ENCODE data around the gene ACOT11.
"Not testable (repeated sequence)": the region's sequence is repeated elsewhere in the genome, so short reads cannot be mapped to it uniquely, and the experiment has no call there.

ACOT11 gene

DNA sequence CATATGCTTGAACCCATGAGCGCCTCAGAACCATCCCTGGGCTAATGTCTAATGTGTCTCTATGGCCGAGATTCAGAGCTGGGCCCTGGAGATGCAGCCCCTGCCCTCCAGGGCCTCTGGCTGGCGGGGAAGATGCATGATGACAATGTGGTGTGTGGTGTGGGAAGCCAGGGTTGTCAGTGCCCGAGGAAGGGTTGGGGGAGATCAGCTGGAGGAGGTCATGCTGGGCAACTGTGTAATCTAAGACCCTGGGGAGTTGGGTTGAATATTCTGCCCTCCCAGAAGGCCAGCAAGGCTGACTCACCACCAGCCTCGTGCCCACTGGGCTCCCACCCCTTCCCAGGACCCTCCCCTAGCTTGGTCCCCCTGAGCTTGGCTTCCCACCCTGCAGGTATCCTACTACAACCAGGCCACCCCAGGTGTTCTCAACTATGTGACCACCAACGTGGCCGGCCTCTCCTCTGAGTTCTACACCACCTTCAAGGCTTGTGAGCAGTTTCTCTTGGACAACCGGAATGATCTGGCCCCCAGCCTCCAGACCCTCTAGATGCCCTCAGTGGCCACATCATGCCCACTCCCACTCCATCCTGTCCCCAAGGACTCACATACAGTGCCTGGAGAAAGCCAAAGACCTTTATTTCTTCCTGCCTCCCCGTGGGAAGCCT is 60.7 kb downstream of the ACOT11 start:
- DNase-seq (ENCODE audit: low read depth, low spot score) = no peak

DNA sequence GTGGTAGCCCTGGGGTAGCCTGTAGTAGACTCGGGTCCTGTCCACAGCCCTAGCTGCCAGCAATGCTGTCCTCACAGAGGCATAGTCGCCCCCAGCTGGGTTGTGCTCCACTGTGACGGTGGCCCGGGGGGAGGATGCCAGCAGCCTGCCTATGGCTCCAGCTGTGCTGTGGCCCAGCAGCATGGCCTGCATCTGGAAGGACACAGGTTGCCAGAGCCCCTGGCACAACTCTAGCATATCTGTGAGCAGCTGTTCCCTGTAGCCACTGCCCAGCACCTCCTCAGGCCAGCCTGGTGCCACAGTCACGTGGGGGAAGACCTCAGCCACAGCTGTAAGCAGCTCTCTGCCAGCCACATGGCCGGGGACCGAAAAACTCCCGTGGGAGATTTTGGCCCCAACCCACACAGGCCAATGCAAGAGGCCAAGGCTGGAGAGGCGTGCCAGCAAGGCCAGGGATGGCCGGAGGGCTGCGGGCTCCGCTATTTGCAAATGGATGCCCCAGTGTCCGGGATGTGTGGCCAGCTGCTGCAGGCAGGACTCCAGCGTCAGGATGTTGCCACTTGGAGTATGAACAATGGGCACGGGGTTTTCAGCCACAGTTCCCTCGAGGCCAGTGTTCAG is 61.4 kb downstream of the ACOT11 start:
- DNase-seq (ENCODE audit: low read depth, low spot score) = no peak

DNA sequence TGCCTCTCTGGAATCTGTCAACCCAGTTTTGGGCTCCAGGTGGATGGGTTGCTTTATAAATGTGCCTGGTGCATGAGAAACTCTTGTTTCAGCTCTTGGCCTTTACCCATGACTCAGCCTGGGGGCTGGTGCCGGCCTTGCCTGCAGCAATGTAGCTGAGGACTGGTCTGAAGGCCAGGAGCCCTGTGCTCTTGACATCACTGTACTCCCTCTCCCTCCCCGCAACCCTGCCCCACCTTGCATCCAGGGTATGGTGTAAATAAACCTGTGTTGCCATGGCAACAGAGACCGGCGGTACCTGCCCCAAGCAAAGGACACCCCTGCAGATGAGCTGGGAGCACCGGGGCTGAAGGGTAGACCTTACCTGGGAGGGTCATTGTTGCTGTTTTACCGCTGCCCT is 62.0 kb downstream of the ACOT11 start:
- peak; percentile 61 for DNase-seq (ENCODE audit: low read depth, low spot score)

DNA sequence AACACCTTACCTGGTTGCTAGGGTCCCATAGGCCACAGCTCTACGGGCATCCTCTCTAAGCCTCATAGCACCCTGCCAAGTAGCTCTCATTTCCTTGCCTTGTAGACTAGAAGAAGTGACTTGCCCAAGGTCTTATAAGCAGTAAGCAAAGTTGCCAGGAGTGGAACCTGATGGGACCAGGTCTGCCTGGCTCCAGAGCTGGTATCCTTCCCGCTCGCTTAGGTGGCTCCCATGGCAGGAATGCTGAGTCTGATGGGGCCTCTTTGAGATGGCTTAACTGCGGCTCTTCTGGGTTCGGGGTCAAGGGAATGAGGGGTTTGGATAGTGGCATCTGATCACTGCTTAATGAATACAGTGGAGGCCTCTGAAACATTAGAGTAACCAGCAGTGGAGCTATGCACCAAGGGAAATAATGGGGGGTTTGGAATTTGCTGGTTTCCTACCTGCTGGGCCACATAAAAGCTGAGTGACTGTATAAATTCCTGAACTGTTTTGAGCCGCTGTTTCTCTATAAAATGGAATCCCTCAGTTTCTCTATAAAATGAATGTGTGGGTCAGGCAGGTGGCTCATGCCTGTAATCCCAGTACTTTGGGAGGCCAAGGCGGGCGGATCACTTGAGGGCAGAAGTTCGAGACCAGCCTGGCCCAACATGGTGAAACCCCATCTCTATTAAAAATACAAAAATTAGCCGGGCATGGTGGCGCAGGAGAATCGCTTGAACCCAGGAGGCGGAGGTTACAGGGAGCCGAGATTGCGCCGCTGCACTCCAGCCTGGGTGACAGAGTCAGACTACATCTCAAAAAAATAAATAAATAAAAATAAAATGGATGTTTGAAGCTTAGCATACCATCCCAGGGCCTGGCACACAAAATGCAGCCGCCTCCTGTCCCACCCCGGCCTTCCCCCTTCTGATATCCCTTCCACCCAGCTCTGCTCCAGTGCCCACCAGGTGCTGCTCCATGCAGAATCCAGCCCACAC is 62.9 kb downstream of the ACOT11 start:
- DNase-seq (ENCODE audit: low read depth, low spot score) = no peak

DNA sequence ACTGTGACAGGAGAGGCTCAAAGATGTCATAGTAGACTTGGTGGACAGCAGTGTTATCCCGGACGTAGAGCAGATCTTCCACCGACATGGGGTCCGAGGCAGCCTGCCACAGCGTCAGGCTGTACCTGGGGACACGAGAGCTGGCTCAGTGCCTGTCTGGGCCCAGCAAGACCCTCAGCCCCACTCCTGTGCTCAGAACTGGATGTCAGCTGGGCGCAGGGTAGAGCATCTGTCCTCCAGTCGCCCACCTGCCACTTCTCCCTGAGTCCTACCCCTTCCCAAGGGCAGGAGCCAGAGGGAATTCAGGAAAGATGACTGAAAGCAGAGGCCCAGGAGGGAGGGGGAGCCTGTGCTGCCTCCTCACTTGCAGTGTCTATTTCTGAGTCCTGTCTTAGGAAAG is 63.6 kb downstream of the ACOT11 start:
- no peak for DNase-seq (ENCODE audit: low read depth, low spot score)

DNA sequence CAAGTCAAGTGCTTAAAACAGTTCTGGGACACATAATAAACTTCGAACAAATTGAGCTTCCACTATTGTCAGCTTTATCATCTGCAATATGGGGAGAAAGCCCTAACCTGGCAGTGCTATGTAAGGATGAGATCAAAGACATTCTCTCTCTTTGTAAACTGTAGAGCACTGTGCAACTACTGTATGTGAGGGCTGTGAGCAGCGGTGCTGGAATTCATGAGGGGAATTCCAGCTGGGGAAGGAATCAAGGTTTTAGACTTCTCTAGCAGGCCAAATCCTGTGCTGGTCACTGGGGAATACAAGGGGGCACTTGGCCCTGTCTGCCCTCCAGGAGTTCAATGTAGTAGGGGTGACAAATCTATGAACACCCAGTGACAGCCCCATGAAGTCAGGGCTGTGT is 66.0 kb downstream of the ACOT11 start:
- no peak for DNase-seq (ENCODE audit: low read depth, low spot score)

DNA sequence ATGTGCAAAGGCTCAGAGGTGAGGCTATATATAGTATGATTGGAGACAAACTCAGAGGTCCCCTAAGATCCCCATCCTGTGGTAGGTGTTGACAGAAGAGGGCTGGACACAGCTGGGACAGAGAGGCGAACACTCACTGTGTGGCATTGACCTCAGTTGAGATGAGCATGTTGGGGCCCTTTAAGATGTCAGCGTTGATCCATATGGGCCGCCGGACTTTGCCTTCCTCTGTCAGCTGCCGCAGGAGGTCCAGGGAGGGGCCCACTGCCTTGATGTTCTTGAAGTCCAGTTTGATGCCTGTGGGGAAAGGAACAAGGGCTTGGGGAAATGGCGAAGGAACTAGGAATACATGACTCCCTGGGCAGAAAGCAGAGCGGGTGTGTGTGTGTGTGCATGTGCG is 66.5 kb downstream of the ACOT11 start:
- DNase-seq (ENCODE audit: low read depth, low spot score) = no peak

DNA sequence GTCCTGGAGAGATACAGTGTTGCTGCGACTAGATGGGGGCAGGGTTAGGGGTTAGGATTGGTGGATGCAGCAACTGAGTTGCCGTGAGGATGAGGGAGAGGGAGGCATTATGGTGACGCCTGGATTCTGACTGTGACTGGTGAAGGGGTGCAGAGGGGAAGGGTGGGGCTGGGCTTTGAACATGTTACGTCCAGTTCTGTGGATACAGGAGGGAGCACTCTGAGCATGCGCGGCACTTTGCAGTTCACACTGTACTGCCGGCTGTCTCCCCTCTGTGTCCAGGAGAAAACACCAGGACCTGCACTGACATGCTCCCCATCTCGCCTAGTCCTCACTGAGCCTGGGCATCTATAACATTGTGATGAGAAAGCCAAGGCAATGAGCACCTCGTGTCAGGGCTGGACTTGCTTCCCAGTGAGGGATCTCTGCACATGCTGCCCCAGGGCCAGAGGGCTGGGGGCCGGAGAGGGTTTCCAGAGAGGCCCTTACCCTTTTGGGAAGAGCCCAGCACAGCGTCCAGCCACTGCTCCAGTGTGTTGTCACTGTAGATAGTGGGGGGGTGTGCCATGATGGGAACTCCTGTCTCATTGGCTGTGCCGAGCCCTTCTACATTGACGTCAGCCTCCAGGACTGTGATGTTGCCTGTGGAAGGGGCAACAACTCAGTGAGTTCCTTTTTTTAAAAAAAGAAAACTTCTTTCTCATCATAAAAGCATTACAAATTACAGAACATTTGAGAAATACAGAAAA is 67.7 kb downstream of the ACOT11 start:
- no peak for DNase-seq (ENCODE audit: low read depth, low spot score)

DNA sequence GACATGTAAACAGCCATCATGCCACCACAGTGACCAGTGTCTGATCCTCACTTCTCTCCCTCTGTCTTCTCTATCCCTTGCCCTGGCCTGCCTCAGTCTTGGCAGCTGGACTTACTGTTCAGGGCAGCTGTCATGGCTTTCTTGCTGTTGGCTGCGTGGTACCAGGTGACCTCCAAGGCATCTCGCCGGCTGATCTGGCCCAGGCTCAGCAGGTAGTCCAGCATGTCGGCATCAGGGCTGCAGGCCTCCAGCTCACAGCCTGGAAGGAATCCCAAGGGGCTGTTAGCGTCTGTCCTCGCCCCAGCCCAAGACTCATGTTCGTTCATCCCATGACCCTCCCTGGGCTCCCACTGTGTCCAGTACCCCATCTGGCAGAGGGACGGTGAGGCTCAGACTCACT is 71.7 kb downstream of the ACOT11 start:
- DNase-seq (ENCODE audit: low read depth, low spot score) = peak; percentile 47

DNA sequence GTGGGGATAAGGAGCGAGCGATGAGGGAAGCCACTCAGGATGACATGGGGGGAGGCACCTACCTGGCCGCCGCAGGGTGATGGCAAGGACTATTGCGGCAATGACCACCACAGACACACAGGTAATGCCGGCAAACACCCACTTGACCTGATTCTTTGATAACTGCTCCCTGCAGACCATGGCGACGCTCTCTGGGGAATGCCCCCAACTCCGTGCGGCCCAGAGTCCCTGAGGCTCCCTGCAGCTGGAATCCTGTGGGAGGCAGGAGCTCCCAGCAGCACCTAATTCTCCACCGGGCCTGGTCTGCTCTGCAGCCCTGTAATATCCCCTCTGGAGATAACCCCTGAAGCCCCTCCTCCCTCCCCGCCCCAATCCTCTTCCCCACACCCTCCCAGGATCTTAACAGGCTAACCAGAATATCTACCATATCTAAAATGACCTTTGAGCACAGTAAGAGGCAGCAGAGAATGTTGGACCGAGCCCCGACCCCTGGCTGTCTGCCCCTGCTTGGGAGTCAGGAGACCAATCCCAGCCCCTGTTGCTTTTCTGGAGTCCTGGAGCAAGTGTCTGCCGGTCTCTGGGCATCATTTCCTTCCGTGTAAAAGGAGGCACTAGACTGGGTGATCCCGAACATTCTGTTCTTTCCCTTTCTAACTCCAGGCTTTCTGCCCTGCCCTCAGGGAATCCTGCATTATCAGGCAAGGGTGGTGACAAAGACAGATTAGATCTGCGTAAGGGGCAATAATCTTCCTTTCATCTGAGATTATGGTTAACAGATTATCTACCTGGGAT is 75.4 kb downstream of the ACOT11 start, which contains the start of gene FAM151A:
TSS of gene FAM151A (minus strand) at position 310 of the 792 bp plus-strand sequence. CDS start at position 180, 130 bp downstream.
- no peak for DNase-seq (ENCODE audit: low read depth, low spot score)

DNA sequence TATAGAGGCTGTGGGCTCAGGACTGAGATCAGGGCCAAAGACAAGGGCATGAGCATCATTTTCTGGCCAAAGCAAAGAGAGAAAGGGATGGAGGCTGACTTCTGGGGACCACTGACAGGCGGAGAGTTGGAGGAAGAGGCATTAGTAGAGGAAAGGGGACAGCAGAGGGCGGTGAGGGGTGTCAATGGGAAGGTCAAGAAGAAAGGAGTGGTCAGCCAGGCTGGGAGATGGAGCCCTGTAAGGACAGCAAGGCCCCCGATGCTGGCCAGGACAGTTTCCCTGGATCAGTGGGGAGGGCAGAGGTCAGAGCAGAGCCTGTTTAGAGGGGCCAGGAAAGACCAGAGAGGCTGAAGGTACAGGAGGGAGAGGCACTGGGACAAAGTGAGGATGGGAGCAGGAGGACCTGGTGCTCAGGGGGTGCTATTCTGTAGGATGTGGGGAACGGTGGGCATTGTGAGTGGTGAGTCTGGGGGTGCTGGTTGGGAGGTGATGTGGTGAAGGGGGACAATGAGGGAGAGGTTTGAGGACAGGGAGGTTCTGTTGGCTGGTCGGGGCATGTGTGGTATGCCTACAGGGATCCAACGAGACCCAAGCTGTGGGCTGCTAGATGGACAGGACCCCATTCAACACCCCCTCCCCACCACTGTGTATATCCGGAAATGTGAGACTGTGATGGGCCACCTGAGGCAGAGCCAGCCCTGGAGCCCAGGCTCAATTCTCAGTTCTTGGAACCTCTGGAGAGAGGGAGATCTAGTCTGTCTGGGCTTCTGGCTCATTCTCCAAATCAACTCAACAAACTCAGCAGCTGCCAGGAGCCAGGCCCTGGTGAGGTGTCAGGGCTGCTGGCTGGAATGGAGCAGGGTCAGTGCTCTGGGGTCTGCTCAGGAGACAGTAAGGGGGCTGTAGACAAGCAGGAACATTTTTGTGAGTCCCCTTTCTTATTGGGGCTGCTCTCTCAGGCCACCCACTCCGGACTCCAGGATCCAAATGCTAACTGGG is 76.7 kb downstream of the ACOT11 start:
- no peak for DNase-seq (ENCODE audit: low read depth, low spot score)

DNA sequence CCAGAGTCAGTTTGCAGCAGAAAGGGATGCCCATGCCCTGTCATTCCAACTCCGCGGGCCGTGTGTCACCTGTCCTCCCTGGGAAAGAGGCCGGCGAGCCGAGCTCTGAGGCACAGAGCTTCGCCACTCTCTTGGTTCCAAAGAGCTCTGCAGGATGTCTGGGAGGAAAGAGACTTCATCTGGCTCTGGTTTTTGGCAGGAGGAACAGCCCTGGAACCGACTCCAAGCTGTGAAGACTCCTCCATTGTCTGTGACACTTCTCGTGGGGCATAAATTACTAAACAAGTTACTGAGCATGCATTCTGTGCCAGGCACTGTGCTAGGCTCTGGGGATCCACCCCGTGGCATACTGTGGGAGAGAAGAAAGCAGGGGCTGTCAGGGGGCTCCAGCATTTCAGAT is 79.2 kb downstream of the ACOT11 start:
- no peak for DNase-seq (ENCODE audit: low read depth, low spot score)

DNA sequence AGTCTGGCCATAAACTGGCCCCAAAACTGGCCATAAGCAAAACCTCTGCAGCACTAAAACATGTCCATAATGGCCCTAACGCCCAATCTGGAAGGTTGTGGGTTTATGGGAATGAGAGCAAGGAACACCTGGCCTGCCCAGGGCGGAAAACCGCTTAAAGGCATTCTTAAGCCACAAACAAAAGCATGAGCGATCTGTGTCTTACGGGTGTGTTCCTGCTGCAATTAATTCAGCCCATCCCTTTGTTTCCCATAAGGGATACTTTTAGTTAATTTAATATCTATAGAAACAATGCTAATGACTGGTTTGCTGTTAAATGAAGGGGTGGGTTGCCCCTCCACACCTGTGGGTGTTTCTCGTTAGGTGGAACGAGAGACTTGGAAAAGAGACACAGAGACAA is 87.8 kb downstream of the ACOT11 start:
- not testable (repeated sequence) for DNase-seq (ENCODE audit: low read depth, low spot score)

DNA sequence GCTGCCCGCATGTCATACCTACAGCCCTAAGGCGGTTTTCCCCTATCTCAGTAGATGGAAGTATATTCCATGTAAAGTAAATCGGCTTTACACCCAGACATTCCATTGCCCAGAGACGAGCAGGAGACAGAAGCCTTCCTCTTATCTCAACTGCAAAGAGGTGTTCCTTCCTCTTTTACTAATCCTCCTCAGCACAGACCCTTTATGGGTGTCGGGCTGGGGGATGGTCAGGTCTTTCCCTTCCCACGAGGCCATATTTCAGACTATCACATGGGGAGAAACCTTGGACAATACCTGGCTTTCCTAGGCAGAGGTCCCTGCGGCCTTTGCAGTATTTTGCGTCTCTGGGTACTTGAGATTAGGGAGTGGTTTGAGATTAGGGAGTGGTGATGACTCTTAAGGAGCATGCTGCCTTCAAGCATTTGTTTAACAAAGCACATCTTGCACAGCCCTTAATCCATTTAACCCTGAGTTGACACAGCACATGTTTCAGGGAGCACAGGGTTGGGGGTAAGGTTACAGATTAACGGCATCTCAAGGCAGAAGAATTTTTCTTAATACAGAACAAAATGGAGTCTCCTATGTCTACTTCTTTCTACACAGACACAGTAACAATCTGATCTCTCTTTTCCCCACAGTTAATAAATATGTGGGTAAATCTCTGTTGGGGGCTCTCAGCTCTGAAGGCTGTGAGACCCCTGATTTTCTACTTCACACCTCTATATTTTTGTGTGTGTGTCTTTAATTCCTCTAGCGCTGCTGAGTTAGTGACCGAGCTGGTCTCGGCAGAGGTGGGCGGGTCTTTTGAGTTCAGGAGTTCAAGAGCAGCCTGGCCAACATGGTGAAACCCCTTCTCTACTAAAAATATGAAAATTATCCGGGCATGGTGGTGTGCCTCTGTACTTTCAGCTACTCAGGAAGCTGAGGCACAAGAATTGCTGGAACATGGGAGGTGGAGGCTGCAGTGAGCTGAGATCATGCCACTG is 88.7 kb downstream of the ACOT11 start:
- not testable (repeated sequence) for DNase-seq (ENCODE audit: low read depth, low spot score)

DNA sequence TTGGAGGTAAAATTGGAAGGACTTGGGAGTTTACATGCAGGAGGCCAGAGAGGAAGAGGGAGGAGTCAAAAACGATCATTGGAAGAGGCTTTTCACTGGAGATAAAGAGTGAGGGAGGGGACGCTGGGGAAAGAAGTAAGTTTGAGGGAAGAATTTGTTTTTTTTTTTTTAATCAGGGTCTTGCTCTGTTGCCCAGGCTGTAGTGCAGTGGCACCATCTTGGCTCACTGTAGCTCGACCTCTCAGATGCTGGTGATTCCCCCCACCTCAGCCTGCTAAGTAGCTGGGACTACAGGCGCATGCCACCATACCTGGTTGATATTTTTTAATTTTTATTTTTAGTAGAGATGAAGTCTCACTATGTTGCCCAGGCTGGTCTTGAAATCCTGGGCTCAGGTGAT is 92.3 kb downstream of the ACOT11 start:
- no peak for DNase-seq (ENCODE audit: low read depth, low spot score)

DNA sequence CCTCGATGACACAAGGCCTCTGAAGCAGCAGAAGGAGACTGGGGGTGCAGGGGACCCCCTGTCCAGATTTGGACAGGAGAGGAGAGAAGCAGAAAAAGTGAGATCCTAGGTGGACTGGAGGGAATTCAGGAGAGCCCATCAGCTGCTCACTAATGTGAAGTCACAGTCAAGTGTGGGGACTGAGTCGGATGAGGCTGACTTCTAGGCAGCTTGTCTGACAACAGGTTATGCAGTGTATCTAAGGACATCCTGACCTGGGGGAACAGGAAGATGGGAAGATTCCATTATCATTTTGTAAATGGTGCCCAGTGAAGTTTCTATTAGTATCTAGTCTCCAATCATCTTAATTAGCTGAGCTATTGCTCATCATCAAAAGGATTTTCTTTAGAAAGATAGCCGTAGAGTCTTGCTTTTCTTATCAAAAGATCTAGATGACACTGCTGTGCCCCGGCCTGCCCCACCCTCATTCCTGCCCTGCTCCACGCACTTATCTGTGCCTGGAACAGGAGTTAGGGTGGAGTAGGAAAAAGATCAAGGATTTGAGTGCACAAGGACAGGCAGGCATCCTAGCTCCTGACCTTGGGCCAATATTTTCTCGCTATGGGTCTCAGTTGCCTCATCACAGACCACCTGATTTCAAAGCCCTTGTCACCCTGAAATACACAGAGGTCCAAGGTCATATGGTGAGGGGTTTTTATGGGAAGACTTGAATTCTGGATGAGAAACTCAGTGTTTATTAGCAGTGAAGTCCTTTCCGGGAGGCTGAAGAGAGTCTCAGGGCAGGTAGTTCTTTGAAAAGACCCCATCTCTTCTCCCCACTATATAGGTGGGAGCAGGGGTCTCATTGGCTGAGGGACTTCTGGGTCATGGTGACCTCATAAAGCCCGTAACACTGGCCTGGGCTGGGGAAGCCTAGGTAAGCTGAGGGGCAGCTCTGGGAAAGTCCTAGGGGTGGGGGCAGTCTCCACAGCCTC is 93.1 kb downstream of the ACOT11 start, which contains the start of gene MROH7:
TSS of gene MROH7 (plus strand) at position 924 of the 974 bp plus-strand sequence. CDS start 11,141 bp downstream, outside the sequence.
- no peak for DNase-seq (ENCODE audit: low read depth, low spot score)

DNA sequence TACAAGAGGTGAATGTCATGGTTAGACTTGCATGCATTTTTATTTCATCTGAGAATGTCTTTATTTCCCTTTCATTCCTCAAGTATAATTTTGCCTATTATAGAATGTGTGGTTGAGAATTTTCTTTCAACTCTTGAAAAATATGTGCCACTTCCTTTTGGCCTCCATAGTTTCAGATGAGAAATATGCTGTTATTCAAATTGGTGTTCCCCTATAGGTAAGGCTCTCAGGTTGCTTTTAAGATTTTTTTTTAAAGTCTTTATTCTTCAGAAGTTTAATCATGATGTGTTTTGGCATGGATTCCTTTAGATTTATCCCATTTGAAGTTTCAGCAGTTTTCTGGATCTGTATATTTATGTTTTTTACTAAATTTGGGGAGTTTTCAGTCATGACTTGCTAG is 95.7 kb downstream of the ACOT11 start:
- DNase-seq (ENCODE audit: low read depth, low spot score) = no peak
